NCI-H187 (cell line): ENCODE data around the gene ELN.

Experiments used
- DNase-seq, 2 experiments: peaks; one replicate each; lab custom pipeline; 2025; lab: John Stamatoyannopoulos, UW

The ELN gene

DNA sequence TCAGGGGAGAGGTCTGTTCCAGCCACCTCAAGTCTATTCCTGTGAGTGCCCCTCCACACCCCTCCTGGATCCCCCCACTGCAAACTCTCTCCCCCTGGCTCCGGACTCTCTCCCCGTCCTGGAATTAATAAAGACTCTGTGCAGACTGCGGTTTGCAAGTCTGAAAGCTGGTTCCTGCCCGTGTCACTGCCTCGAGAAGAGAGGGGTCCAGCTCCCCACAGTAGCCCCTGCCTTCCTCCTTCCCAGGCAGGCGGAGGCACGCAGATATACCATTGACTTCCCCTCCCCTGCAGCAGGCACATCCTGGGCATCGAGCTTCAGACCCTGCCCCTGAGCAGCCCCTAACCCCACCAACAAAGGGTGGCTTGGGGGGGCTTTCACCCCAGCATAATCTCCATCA, 2.2 kb upstream of the ELN start:
- DNase-seq, result no peak

DNA sequence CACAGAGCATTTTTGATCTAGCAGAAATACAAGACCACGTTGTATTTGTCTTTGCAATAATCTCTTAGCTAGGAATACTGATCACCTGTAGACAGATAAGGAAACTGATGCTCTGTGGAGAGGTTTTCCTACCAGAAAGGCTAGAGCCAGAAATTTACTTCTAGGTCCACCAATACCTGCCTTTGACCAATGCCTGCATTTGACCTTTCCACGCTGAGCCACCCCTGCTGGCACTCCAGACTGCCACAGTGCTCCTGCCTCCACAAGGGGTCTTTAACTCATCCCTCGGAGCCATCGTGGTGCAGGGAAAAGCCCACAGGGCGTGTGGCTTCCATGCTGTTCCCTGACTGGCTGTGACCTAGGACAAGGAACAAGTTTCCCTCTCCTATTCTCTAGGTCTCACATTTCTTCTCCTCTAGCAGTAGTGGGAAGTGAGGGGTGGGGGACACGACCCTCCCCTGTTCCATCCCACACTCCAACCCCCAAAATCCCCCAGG, 1.5 kb upstream of the ELN start:
- no peak for DNase-seq

DNA sequence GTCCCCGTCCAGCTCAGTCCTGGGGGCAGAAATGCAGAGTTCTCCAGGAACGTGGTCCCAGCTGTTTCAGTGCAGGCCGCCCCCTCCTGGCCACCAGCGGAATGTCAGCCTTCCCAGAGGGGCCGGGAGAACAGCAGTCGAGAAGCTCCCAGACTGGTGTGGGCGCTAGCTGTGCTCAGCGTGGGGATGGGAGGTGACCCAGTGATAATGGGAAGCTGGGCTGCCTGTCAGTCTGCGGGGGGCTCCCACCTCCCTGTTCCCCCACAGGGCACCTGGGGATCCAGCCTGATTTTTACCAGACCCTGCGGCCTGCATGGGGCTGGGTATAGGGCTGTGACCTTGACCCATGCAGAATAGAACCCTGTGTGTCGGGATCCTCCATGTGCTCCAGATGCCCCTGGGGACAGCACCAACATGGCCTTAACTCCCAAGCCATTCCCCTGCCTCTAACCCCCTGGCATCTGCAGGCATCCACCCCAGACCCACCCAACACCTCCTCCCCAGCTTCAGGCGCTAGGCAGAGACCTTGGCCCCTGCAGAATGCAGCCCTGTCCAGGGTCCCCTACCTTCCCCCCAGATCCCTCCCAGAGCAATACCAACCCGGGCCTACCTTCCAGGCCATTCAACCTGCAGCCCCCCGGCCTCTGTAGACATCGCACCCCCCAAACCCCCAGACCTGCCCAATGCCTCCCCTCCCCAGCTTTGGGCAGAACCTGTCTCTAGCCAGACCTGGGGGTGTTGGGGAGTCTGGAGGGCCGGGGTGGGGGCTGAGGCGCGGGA, 880 bp upstream of the ELN start:
- peak; percentile 12 to 13 for DNase-seq

DNA sequence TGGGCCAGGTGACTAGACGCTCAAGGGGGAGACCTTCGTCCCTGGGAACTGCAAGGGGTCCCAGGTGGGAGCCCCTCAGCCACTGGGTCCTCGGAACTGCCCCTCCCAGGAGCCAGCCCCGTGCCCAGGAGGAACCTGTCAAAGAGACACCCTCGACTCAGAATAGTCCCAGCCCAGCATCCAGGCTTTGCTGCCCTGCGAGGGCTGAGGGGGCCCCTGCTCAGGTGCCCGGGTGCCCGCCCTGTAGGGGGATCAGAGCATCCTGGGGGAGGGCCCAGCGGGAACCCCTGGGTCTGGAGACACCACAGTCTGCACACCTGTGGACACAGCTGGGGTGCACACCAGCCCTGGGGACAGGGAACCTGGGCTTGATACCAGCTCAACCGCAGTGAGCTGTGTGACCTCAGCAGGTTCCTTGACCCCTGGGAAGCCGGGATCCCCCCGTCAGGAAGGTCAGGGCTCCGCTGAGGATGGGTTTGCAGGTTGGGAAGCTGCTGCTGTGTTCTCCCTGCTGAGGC, 407 bp downstream of the ELN start:
- no peak for DNase-seq

DNA sequence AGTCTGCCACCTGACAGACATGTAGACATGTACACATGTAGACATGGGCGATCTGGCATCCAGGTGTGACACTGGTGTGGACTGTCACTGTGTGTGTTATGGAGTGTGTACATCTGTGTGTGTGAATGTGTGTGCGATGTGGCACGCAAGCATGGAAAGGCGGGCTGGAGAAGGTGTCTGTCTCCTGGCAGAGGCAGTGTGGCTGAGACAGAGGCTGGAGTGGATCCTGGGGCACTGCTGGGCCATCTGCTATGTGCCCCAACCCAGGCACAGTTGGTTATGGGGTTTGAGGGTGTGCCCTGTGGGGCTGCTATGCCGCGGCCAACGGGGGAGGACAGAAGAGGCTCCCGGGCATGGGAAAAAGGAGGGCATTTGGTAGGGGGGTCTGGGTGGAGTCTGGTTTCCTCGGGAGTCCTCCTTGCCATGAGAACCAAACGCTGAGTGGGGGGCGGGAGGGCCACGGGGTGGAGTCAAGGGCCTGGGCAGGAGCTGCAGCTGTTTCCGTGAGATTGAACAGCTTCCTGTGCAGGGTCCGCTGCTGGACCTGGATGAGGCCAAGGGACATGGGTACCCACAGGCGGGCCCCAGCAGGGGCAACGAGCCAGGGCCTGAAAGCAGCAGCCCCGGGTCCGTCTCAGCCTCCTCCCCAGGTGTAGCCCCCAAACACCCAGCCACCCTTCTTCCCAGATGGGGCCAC, 1.3 kb downstream of the ELN start:
- no peak for DNase-seq

DNA sequence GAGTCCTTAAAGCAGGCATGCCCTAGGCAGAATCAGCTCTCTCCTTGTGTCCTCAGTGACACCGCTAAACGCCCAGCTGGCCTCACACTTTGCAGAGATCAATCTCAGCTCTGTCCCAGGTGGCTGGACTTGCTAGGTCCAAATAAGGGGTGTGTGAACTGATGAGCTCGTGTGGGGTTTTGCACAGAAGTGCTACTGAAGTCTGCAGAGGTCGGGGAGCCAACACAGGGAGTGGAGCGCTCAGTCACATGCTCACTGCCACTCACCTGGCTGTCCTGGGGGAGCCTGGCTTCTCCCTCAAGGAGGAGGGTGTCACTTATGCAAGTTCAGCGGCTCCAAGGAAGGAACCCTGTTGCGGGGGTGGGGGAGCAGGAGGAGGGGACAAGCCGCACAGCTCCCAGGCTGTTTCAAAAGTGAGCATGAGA, 2.0 kb downstream of the ELN start:
- no peak for DNase-seq

DNA sequence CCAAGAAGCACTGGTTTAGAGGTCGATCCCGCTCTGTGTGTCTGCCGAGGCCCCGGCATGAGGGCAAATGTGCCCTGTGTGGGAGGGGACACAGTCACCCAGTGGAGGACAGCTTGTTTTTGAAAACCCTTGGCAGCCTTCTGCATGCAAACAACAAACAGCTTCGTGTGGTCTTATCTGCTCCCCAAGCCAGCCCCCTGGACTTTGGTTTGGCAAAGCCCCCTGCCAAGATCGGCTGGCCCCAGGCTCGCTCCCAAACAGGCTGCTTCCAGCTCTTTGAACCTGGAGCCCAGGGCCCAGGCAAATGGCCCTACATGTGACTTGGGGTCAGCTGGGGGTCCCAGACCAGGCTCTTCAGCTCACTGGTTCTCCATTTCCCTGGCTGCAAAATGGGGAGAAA, 2.9 kb downstream of the ELN start:
- DNase-seq, result no peak

DNA sequence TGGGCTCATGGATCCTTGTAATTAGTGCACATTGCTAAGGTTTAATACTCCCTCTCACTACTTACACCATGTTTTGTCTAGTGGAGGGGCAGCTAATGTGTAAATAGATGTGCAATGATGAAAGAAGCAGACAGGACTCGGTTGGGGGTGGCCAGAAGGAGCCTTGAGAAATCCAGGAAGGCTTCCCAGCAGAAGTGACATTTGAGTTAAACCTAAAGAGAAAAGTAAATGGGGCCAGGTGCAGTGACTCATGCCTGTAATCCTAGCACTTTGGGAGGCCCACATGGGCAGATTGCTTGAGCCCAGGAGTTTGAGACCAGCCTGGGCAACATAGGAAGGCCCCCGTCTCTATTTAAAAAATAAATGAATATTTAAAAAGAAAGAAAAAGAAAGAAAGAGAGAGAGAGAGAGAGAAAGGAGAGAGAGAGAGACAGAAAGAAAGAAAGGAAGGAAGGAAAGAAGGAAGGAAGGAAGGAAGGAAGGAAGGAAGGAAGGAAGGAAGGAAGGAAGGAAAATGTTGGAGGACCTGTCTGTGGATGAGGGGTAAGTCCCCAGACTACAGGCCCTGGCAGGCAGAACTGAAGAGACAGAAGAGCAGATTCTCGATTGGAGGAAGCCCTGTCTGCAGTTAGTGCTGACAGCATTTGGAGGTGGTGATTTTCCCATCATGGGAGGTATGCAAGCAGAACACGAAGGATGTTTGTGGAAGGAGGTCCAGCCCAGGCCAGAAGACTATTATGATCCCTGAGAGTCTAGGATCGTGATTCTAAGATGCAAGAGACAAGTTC, 3.6 kb downstream of the ELN start:
- no peak for DNase-seq

DNA sequence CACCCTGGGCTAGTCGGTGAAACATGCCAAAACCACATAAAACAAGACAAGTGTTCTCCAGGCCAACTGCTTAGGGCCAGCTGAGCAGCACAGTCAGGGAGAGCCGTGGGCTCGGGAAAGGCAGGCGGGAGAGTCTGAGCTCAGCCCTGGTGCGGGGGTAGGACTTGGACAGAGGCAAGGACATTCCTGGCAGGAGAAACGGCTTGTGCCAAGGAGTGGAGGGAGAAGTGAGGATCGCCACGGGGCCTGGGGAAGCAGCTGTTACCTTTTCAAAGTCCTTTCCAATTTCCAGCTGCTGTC, 4.2 kb downstream of the ELN start:
- no peak for DNase-seq

DNA sequence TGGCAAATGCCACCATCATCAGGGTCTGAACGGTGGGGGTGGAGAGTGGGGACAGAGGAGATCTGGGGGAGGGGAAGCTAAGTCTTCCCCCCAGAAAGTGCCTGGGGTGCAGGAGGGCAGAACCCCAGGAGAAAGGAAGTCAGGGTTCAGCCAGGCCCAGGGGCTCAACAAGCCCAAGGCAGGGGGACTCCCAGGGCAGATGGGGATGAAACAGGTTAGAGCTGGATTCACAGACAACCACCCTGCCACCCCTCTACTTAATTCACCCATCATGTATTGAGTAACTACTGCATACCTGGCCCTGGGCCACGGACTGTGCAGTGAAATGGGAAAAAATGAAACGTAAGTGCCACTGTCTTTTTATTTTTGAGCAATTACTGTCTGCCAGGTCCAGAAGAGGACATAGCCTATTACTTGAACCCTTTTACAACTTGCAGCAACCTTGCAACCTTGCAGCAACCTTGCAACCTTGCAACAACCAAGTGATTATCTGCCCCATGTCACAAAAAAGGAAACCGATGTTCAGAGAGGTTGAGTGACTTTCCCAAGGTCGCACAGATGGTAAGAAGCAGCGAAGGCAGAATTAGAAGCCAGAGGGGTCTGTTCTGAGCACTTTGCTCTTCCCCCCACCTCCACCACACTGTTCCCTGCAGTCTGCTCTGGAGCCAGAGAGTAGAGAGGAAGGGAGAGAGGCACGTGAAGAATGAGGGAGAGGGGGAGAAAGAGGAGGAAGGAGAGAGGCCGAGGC, 4.8 kb downstream of the ELN start:
- no peak for DNase-seq

DNA sequence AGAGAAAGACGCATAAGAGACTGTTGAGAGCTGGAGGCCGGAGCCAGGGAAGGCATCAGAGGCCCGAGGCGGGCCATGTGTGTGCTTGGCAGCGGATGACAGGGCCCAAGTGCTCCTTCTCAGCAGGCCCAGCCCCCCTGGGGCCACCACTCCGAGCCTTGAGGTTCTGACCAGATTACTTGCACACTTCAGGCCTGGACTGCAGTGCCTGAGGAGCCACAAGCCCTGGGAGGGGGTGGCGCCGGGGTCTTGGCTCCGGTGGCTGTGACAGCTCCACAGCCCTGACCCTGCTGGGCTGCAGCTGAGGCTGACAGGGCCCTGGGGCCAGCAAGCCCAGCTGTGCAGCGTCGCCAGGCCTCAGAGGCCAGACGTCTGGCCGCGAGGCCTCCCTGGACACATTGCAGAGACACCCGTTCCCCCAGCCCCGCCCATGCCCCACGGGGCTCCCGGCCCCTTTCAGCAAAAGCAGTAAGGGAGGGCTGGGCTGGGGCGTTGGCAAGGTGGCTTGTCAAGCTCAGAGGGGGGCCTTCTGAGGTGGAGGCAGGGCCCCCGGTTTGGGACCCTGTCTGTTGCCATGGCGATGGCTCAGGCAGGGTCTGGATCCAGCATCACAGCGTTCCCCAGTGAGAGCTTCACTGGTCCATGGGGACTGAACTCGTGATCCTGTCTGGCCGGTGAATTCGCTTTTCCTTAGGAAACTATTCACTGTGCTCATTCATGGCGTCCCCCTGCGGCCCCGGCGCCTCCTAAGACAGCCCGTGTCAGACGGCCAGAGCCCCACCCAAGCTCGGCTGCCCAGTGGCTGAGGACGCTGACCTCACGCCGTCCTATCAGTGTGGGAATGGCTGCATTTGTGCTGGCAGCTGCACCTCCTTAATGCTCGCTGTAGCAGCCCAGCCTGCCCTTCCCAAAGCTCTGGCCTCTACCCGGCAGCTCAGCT, 5.7 kb downstream of the ELN start:
- no peak for DNase-seq

DNA sequence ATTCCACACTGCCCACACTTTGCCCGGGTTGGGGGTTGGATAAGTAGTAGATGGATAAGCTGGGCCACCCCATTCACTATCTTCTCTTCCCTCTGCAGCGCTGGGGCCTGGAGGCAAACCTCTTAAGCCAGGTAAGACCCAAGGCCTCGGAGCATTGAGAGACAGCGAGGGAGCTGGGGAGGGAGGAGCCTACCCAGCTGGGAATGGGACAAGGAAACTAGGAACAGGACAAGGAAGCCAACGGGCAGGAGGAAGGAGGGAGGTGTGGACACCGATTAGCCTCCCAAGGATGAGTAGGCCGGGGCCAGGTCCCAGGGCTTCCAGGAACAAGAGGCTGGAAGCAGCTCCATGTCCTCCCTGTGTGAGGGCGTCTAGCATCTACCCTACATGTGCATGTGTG, 9.6 kb downstream of the ELN start:
- DNase-seq, result no peak

DNA sequence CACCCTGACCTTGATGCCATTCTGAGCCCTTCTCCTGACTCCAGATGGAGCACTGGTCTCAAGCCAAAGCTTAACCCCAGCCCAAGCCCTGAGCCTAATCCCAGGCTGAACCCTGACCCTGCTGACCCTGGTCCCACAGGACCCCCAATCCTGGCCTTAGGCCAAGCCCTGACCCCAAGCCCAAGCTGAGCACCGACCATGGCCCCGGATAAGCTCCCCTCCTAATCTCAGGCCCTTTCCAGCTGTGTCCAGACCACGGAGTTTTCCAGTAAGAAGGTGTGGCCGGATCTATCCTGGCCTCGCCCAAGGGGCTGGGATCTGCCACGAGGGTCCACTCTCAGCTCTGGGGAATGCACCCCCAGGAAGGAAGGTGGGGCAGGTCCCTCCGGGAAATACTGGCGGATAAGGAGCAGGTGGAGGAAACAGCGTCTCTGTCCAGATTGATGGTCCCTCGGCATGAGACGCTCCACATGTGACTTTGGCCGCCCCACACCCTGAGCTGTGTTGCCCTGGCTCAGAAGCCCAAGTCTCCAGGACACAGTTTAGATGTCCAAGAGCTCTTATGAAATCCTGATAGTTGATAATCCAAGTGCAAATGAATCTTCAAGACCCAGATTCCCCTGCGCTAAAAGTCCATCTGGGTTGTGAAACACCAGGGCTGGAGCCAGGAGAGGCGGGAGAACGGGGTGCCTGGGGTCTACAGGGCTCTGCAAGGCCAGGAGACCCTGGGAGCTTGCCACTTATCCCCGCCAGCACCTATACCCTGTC, 10.4 kb downstream of the ELN start:
- no peak for DNase-seq

DNA sequence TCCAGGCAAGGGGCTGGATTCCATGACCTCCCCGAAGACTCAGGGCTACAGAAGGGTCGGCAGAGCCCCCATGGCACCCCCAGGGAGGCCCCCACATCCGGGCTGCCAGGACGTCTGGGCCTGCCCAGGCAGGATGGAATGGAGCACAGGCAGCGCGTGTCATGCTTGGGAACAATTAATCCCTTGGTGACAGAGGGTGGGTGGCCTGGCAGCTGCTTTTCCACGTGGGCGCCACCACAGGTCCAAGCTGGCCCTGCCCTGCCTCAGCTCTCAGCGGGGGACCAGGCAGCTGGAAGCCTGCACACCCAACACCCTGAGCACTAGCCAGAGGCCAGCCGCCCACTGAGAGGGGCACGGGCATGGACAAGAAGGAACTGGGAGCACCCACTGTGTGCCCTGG, 11.4 kb downstream of the ELN start:
- no peak for DNase-seq

DNA sequence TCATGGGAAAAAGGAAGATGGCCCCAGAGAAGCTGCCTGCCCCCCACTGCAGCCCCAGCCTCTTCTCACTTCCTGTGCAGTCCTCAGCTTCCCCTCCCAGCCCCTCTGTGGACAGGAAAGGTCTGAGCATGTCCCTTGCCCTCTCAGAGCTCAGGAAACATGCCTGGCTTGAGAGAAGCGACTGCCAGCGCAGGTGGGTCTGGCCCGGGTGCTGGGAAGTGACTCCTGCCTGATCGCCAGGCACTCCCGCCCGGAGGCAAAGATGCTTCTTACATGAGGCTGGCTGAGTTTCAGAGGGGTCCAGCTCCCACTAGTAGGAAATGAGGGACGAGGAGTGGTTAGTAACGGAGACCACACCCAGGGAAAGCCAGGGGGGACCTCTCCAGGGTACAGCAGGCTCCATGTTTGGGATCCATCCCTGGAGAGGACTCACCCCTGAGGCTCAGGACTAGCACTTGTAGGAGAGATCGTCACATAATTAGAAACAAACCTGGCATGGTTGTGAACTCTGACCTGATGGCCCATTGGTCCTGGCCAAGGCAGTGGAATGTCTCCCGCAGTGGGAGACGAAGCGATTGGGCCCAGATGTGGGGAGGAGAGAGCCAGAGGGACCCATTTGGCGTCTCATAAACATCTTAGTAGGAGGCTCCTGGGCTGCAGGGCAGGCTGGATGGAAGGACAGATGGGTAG, 12.3 kb downstream of the ELN start:
- DNase-seq, result no peak

DNA sequence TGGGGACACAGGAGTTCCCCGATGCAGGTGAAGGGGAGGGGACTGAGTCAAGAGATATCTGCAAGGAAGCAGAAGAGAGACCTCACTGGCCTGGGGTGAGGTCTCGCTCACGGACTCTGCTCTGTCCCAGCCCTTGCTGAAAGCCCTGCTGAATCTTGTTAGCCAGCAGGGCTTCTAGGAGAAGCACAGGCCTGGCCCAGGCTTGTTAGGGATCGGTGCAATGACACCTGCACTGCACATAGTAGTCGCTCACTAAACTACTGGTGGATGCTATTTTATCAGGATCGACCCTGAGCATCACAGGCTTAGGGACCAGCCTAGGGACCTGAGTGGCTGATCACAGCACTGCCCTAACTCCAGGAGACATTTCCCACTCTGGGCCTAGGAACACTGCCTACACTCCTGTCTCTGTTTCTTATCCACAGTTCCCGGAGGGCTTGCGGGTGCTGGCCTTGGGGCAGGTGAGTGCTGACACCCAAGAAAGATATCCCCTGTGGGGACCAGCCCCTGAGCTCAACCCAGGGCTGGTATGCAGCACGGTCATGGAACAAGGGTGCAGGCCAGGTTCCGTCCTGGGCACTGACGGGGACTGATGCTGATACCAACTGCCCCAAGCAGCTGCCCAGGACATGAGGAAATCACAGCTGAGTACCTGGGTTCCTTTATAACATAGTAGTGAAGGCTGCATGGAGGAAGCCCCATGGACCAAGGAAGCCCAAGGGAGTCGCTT, 13.0 kb downstream of the ELN start:
- no peak for DNase-seq

DNA sequence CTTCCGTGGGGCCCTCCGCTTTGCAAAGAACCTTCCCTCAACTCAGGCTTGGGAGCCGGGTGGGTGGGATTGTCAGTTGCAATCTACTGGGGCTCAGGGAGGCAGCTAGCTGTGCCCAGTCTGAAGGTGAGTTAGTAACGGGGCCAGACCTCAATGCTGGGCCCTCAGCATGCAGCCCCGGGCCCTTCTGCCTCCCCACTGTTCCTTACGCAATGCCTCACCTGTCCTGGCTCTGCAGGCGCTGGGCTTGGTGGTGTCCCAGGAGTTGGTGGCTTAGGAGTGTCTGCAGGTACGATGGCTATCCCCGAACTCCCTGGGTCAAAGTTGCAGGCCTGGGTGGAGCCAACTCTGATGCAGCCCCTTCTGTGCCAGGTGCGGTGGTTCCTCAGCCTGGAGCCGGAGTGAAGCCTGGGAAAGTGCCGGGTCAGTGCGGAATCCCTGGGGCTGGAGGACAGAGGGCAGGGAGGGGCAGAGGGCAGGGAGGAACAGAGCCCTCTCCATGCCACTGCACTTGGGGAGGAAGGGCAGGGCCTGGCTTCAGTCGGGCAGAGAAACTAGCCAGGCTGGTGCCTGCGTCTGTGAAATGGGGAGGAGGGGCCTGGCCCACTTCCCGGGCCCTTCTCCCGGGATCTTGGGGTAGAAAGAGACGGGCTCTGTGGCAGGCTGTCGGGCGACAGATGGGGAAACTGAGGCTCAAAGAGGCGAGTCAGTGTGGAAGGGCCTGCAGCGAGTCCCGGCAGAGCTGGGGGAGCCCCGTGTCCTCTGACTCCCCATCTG, 15.0 kb downstream of the ELN start:
- DNase-seq, result no peak

DNA sequence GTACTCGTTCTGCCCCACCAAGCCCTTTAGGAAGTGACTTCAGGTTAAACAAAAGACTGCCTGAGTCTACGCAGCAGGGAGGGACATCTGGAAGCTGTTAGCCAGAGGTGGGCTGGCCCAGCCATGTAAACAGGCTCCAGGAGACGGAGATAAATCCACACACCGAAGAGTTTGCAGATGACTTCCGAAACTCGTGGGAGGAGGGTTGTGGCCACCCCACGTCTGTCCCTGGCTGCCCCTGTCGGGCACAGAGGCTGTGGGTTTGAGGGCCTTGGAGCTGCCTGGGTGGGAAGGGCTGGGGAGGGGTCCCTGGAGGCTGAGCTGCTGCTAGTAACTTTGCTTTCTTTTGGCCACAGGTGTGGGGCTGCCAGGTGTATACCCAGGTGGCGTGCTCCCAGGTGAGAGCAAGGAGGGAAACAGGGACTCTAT, 15.6 kb downstream of the ELN start:
- no peak for DNase-seq
